OCI-M1 (cell line): ENCODE results near the gene NIPA2.

Experiments
- DNase-seq: peaks from one replicate; lab custom pipeline; 2025; lab: John Stamatoyannopoulos, UW

The NIPA2 gene

DNA sequence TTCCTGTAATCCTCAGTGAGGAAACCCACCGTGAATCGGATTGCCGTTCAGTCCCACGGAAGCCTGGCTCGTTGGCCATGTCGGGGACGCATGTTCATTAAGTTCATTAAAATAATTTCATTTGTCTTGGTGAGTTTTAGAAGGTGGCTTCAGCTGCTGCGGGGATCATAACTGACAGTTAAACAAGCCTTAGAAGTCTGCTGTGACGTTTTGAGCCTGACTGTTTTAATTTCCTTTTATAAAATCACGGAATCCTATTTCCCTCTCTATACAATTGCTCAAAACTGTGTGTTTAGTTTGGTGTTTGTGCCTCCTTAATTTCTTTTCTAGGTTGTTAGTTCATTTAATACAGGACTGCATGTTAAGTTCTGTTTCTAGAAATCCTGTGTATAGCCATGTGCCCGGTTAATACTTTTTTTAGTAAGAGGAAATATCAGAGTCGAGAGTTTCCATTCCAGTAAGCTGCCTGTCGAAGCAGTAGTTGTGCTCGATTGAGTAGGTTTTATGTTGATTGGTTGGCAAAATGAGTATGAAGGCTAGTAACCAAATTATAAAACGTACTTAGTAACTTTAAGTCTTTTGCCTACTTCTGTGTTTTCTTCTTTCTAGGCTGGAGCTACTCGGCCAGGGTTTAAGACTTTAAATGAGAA, 705 bp downstream of the NIPA2 start:
- DNase-seq, result peak; percentile 40

DNA sequence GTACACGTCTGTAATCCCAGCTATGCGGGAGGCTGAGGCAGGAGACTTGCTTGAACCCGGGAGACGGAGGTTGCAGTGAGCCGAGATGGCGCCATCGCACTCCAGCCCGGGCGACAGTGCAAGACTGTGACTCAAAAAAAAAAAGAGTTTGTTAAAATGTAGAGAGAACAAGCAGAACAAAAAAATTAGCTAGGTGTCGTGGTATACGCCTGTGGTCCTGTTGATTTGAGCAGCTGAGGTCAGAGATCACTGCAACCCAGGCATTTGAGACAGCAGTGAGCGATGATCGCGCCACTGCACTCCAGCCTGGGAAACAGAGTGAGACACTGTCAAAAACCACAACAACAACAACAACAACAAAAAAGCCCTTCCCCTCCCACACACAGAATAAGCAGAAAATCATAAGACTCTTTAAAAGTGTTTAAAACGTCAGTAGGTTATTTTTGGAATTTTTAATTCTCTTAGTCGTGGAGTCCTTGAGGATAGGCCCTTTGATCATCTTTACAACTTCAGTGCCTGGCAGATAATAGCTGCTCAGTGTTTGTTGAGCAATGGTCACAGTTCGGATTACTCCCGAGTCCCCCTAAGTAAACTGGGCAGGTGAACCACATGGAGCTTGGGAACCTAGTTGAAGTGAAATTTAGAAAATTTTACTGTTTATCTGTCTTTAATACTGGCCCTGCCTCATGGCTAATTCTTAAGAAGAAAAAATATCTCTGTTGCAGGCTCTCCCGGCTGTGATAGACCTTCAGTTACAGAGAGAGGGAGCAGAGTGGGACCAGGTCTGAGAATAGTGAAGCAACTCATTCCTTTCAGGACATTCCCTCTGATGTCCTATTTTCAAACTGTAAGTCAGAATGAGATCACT, 6.2 kb downstream of the NIPA2 start:
- no peak for DNase-seq

DNA sequence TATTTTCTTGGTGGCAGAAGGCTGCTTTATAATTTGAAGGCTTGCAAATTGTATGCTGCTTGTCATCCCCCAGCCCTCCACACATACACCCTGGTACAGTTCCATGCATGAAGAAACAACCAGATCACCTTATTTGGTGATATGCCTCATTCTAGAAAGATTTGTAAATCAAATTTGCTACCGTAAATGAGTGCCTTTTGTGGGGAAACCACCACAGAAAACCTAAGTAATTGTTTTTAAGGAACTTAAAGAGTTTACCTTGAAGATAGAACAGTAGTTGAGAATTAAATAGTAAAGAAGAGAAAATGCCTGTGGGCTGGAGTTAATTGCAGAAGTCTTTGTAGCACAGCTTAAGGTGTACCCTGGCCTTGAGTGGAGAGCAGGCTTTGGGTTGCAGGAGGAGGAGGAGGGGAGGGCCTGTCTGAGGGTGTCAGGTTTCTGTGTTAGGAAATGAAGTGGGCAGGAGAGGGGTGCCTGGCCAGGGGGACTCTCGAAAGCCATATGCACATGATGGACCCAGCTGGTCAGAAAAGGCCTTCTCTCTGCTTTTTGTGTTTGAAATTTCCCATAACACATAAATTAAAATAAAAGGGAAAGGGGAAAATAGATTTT, 6.9 kb downstream of the NIPA2 start:
- no peak for DNase-seq

DNA sequence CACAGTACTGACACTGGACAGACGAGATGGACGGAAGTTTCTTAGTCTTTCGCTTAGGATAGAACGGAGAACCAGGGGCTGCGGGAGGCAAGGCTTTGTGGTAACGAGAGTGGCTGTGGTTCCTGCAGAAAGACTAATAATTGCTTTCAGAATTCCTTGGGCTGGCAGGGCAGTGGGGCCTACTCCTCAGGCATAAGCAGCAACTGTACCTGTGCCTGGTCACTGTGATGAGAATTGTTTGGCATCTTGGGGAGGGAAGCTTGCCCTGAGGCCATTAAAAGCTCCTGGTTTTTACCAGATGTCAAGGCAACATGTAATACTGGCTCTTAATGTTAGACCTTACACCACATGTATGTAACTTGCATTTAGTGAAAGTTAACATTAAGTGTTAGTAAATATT, 7.6 kb downstream of the NIPA2 start:
- no peak for DNase-seq

DNA sequence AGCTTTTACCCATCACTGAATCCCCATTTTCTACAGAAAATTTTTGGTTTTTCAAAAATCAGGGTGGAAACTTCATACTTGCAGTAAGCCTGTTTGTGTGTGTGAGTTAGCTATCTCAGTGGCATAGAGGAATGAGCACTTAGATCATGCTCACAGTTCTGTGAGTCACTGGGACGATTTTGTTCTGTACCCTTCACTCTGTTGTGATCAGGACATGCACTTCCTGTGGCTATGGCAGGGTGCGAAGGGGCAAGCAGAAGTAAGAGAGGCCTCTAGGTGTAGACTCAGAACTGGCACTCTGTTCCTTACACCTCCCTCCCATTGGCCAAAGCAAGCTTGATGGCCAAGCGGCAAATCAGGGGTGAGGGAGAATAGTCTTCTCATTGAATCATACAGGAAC, 11.6 kb downstream of the NIPA2 start:
- DNase-seq, result no peak

DNA sequence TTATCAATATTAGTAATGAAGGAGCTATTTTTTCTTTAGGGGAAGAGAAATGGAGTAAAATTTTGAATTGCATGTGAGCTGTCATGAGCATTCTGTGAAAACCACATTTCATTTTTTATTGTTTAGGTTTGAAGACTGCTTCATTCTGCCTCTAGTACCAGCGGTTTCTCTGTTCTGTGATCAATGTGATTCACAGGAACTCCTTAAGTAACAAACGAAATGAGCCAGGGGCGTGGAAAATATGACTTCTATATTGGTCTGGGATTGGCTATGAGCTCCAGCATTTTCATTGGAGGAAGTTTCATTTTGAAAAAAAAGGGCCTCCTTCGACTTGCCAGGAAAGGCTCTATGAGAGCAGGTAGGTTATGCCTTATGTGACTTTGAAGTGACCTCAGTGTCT, 13.0 kb downstream of the NIPA2 start:
- no peak for DNase-seq

DNA sequence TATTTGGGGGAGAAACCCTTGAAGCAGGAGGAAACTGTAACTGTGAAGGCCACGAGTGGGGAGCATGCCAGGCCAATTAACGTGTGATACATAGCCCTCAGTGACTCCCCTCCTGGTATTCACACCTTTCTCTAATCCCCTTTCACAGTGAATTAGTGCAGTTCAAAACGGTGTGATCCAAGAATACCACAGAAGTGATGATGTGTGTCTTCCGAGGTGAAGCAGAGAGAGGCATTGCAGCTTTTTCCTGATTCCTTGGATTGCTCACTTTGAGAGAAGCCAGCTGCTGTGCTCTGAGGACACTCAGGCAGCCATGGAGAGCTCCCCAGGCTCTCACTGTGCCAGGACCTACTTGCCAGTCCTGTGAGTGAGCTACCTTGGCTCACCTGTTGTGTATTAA, 17.3 kb downstream of the NIPA2 start:
- no peak for DNase-seq

DNA sequence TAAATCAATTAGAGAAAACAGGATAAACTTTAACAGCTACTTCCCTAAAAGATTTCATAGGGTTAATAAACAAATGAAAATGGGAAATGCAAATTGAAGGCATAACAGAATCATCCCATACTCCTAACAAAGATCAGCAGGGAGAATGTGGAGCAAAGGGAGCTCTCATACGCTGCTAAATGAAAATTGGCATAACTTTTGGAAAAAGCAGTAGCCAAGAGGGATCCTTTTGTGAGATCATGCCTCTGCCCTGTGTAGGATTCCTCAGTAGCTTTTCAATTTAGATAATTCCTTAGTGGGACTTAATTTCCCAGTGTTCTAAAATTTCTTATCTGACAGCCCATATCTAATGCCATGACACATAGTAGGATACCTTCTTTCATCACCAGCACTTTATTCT, 18.2 kb downstream of the NIPA2 start:
- DNase-seq, result no peak

DNA sequence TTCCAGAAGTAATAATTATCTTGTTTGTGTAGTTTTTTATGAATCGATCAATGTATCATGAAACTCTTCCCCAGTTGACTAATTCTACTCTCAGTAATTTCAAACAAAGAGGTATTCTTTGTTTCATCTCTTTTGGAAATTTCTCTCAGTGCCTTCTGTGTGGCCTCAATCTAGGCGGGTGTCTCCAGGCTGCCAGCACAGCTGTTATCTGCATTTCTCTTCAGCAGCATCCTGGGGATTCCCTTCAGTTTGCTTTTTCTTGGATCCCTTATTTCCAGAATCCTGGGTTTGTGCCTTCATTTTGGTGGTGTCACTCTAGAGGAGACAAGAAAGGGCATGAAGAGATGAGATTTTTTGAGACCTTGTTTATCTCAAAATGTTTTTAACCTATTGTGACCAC, 22.7 kb downstream of the NIPA2 start:
- DNase-seq, result no peak

DNA sequence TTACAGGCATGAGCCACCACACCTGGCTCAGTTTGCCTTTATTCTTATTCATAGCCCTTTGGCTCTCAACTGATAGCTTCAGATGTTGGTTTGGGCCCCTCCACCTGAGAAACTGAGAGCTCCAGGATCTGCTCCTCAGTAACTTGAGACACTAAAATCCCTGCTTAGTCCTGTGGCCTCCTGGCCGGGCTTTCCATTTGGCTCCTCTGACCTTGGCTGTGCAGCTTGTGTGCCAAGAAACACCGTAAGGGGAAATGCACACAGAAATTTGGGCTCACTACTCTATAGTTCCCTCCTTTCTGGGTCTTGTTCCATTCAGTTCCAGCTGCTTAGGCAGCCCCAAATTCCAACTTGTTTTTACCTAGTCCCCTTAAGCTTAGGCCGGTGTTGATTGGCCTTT, 24.9 kb downstream of the NIPA2 start:
- no peak for DNase-seq

DNA sequence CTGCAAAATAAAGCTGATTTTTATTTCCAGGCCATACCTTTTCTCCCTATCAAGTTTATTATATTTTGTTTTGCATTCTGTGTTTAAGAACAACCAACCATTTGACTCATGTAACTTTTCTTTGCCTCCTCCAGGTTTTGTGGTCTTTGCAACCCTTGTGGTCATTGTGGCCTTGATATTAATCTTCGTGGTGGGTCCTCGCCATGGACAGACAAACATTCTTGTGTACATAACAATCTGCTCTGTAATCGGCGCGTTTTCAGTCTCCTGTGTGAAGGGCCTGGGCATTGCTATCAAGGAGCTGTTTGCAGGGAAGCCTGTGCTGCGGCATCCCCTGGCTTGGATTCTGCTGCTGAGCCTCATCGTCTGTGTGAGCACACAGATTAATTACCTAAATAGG, 27.6 kb downstream of the NIPA2 start:
- DNase-seq, result peak; percentile 64

DNA sequence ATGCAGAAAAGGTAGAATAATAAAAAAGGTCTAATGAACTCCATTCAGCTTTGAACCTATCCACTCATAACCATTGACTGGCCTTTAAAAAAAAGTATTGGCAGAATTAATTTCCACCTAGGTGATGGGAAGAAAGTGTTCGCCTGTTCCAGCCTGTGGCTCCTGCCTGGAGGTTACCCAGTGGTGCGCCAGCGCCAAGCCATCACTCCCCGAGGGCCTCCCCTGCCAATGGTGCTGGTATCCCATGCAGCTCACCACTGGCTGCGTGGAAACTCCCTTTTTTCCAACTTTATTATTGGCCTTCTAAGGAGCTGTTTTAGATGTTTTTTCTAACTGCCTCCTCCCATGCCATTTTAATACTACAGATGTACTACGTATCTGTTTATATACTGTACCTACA, 29.4 kb downstream of the NIPA2 start:
- DNase-seq, result no peak

DNA sequence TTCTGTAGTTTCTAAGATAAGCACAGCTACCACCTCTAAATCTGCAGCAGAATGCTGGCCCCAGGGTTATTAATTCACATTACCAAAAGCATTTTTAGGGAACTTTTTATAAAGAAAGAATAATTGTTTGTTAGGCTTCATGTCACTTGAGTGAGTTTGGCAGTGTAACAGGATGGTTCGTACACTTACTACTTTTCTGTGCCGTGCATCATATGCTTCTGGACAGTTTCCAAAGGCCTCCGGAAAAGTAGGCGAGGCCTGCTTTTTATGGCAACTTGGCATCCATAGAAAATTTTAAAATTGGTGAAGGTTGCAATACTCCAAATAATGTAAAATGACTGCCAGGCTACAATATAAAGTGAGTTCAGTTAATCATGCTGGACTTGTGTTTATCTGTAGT, 30.0 kb downstream of the NIPA2 start:
- DNase-seq, result no peak

DNA sequence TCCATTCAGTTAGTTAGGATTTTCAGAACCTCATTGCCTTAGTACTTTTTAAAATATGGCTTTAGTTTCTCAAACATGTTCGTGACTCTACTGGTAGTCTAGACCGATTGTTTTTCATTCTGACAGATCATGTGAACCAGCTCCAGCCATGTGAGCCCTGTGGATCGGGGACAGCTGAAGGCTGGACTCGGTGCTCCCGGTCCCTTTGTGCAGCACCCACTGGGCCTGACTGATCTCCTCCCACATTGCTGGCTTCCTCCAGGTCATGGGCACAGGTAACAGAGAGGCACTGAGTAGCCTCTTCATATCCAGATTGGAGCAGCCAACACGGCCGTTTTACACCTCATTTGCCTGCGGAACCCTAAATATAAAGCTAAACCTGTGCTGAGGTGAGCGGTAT, 30.5 kb downstream of the NIPA2 start:
- DNase-seq, result no peak

DNA sequence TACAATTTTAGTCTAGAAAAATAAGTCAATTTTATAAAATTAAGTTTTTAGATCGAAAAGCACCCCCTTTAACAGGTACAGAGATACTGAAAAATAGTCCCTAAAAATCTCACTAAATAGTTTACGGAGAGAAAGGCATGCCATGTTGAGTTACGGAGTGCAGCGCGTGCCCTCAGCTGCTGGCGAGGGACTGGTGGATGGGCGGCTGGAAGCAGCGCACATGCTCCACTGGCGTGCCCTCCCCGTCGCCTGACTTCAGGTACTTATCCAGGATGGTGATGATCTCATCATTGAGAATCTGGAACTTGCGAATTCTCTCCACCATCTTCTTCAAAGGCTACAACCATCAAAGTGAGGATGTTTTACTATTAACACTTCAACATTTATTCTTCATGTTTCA, 31.4 kb downstream of the NIPA2 start:
- DNase-seq, result no peak

DNA sequence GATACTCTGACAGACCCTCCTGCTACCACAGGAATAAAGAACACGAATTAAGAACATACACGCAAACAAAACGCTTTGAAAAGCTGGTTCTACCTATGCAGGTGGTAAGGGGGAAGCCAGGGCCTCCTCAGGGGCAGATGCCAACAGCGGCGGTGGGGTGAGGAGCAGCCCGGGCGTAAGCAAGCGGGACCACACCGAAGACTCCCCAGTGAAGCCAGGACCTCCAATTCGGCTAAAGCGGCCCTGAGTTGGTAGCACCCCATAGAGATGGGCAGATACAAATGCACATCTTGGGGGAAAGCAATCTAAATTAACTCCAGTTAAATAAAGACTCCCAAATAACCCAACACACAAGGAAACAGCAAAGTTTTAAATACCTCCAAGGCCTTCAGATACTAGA, 32.4 kb downstream of the NIPA2 start:
- DNase-seq, result no peak

DNA sequence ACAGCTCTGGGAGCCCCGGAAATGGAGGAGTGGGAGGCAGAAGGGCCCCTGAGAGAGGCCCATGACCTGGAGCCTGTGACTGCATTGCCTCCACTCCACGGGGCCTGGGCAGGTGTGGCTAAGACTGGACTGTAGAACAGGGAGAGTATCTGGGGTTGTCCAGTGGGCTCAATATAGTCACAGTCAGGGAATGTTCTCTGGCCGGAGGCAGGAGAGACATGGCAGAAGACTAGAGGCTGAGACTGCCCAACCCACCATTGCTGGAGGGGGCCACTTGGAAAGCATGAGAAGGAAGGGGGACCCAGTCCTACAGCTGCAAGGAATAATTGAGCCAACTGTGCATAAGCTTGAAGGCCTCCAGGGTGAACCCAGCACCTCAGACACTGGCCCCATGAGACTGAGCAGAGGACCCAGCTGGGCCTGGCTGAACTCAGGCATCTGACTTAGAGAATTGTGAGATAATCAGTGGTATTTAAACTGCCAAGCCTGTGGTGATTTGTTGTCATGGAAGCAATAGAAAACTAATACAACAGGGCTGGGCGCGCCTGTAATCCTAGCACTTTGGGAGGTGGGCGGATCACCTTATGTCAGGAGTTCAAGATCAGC, 33.1 kb downstream of the NIPA2 start:
- DNase-seq, result no peak

DNA sequence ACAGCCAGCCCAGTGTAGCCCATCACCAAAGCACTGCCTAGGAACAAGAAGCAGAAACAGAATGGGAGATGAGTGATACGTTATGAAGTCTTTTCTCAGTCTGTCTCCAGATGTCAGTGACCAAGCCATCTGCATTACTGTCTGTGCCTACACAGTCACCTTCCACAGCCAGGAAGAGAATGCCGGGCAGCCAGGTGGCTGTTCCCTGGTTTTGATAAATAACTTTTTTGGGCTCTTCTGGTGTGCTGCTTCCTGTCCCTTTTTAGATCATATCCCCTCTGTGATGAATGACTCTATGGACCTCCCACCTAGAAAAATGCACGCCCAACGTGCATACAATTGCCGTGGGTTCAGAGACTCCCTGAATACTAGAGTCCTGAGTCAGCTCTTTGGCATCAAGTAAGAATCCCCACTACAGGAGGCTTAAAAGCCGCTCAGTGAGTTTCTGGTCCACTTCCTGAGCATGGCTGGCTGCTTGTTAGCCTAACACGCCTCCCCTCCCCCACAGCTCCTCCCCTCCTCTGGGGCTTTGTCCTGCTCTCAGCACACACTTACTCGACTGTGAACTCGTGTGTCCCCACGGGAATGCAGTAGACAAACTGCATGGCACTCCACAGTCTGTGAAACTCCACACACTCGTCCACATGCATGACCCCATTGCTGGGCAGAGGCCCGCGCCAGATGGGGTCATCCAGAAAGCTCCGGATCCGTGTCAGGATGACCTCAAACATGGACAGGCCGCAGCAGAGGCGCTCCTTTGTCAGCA, 34.7 kb downstream of the NIPA2 start:
- no peak for DNase-seq

DNA sequence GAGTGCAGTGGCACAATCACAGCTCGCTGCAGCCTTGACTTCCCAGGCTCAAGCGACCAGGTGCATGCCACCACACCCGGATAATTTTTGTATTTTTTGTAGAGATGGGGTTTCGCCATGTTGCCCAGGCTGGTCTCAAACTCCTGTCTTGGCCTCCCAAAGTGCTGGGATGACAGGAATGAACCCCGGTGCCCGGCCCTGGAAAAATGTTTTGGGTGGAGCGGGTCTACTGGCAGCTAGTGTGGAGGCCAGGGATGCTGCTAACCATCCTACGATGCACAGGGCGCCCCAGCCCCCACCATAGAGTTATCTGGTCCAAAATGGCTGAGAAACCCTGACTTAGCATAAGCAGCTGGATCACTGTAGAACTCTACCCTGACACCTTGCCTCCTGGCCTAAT, 35.4 kb downstream of the NIPA2 start:
- DNase-seq, result no peak

DNA sequence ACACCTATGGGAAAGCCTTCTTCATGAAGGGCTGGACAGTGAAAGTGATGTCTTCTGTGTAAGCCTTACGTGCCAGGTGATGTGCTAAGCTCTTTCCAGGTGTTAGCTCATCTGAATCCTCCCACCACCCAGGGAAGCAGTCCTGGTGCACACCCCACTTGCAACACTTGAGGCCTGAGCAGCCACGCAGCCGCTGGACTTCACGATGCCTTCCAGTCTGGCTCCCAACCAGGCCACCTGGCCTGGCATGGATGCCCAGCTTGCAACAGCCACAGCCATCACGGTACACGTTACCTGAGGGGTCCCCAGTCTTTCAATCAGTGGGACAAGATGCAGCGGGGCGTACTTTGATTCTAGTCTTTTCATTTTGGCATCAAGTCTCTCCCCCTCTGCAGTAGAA, 35.8 kb downstream of the NIPA2 start:
- DNase-seq, result no peak

DNA sequence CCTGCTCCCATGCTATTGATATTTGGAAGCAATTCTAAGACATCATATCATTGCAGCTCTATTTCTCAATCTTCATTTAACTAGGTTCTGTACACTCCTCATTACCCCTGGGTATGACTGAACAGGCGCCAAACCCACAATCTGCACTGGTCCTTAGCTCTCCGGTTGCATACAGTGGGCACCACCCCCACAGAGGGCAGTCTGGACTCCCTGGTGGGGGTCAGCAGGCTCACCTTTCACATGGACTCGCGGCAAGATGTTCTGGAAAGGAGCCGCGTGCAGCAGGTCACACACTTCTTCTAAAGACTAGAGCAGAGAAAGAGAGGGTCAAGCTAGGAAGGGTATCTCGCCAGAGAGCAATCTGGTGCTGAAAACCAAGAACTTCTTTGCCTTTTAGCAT, 36.5 kb downstream of the NIPA2 start:
- no peak for DNase-seq

DNA sequence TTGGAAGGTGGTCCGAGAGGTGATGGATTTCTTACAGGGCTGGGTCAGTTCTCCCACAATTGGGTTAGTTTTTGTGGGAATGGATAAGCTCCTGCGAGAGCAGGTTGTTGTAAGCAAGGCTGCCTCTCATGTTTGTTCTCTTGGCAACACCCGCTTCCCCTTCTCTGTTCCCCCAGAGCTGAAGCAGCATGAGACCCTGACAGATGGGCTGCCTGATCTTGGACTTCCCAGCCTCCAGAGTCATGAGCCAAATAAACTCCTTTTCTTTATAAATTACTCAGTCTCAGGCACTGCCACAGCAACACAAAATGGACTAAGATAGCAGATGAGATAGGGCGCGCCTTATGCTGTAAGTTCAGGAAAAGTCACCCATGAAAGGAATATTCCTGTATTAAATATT, 38.7 kb downstream of the NIPA2 start:
- no peak for DNase-seq
